NCI-H226 (cell line): Measurements from ENCODE around the gene SLC45A3.
A peak's percentile ranks its signal among the peaks of the same experiment; 100 is the strongest.

Source experiments
- DNase-seq: peaks from one replicate; pipeline ENCODE4 v3.0.0-alpha.2; 2015

Gene SLC45A3

DNA sequence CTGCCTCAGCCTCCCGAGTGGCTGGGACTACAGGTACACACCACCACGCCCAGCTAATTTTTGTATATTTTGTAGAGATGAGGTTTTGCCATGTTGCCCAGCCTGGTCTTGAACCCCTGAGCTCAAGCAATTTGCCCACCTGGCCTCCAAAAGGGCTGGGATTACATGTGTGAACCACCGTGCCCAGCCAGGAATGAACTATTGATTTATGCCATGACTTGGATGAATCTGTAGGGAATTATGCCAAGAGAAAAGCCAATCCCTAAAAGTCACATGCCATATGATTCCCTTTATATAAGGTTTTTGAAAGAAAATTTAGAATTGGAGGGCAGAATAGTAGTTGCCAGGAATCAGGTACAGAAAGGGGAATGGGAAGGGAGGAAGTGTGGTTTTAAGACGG, 19.1 kb upstream of the SLC45A3 start:
- DNase-seq: no peak

DNA sequence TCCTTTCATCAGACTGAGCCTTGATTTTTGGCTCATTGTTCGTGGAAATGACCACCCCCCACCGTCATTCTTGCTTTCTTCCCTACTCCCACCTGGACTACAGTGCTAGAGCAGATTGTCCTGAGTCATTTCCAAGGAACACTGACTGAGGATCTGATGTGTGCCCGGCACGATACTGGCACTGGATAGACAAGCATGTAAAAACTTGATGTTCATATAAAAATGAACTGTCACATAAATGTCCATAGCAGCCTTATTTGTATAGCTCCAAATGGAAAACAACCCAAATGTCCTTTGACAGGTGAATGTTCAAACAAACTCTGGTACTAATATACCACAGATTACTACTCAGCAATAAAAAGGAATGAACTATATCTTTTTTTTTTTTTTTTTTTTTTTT, 18.6 kb upstream of the SLC45A3 start:
- no peak for DNase-seq

- DNase-seq: no peak
Measured at GRCh38 chr1:205693421-205693991, 13.2 kb upstream of the SLC45A3 start.

GRCh38 chr1:205692423-205692822, 12.1 kb upstream of the SLC45A3 start:
- no peak for DNase-seq

DNA sequence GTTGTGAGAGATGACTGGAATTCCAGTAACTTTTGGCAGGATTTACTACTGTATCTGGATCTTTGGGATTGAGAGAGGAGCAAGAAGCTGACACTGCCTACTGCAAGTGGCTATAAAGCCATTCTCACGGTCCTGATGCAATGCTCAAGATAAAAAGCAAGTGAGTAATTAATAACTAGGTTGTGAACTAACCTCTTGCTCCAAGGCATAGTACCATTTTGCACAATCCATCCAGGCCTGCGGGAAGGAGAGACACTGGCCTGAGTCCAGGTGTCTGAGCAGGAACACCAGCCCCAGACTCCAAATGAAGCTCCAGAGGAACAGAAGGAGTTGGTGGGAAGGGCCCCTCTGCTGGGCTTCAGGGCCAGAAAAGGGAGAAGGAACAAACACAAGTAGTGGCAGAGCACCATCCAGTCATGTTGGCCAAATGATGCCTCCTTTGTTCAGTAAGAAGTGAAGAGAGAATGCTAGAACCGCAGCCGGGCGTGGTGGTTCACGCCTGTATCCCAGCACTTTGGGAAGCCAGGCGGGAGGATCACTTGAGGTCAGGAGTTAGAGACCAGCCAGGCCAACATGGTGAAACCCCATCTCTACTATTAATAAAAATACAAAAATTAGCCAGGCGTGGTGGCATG, 9.9 kb upstream of the SLC45A3 start:
- no peak for DNase-seq

- no peak for DNase-seq
Measured at GRCh38 chr1:205689479-205689878, 9.2 kb upstream of the SLC45A3 start.

- no peak for DNase-seq
Measured at GRCh38 chr1:205688171-205689080, 8.1 kb upstream of the SLC45A3 start.

DNA sequence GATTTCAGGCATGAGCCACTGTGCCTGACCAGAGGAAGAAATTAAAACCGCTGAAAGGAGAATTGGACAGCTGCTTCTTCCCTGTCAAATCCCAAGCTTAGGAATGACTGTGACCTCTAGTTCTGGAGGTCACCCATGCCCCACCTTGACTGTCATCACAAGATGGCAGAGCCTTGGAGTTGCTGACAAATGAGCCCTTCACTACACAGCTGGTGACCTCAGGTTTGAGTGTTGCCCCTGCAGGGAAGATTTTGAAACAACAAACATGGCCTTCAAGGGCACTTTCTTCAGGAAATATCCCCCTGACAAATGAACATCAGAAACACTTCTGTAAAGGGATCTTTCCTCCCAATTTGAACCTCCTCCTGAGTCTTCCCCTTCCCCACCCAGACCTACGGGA, 6.9 kb upstream of the SLC45A3 start:
- DNase-seq: no peak

GRCh38 chr1:205681364-205681763, 1.1 kb upstream of the SLC45A3 start:
- DNase-seq: no peak

DNA sequence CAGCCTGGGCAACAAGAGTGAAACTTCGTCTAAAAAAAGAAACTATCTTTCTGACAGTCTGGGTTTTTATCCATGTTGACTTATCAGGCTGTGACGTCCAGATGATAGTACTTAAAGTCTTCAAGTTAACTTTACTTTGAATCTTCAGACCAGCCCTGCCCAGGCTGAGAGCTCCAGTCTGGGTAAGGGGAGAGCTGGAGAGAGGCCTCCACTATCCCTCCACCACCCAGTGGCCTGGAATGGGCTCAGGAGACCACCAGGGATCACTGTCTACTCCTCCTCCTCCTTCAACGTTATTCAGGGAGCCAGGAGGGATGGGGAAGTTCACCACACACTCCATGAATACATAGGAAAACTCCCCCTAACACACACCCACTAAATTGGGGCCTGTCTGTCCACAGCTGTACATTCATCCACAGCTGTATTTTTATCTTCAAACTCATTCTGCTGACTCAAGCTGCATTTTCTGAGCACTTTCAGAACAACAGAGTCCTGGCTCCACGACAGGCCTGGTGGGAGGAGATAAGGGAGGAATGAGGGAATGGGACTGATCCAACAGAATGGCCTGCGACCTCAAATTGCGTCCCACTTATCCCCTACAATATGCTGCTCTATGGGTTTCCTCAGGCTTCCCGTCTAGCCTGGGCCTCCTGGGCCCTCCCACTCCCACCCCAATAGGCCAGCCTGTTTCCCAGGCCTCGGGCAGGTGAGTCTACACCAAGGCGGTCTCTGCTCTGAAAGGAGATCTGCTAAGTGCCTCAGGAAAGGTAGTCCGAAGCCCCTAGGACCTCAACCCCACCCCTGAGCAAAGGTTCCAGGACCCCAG, 1.8 kb downstream of the SLC45A3 start:
- peak; percentile 30 for DNase-seq

GRCh38 chr1:205677167-205677566, 3.1 kb downstream of the SLC45A3 start:
- DNase-seq: no peak

DNA sequence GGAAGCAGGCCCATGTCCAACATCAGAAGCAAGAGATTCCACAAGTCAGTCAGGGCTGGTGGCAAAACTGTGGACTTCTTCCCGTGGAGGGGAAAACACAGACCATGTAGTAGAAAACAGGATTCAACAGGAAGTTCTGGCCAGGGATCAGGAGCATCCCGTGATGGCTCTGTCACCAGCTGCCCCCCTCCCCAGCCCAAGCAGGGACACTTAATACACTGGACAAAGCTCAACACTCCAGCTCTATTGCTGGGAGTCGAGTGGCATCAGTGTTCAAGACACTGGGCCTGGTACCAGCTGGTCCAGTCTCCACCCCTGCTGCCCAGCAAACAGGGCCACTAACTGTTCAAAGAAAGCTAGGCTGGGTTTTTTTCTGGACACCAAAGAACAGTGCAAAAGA, 3.7 kb downstream of the SLC45A3 start:
- DNase-seq: no peak

DNA sequence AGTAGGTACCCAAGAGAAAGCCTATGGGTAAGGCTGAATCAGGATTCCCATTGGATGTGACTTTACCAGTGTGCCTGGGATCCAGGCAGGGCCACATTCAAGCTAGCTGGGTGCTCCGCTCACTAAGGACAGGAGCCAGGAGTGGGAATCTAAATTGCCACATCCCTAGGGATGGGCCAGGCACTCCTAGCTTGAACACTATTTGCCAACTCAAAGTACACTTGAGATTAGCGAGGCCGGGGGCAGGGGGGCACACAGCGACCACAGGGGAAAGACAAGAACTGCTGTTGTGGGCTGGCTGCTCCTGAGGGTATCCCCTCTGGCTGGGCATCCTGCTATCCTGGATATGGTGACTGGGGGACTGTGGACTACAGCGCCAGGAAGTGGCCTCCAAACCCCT, 4.3 kb downstream of the SLC45A3 start:
- no peak for DNase-seq

GRCh38 chr1:205675247-205675646, 5.1 kb downstream of the SLC45A3 start:
- no peak for DNase-seq

DNA sequence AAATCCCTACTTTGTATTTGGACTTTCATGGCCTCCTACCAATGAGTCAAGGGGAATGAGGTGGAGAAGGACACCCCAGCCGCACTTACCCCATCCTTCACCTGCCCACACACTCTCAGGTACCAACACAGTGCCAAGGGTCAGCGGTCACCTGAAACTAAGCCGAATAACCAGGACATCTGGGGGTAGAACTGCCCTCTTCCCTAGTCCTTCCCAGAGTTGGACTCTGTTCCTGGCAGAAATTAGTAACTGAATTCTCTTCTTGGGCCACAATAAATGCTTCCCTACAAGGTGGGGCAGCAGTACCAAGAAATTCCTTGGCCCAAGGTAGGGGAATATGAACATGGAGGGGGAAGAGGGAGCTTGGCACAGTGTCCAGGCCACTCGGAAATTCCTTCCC, 7.3 kb downstream of the SLC45A3 start:
- DNase-seq: no peak

GRCh38 chr1:205672395-205672889, 7.9 kb downstream of the SLC45A3 start:
- DNase-seq: no peak

- DNase-seq: no peak
Measured at GRCh38 chr1:205670611-205671430, 9.5 kb downstream of the SLC45A3 start.

- DNase-seq: no peak
Measured at GRCh38 chr1:205670150-205670446, 10.2 kb downstream of the SLC45A3 start.

DNA sequence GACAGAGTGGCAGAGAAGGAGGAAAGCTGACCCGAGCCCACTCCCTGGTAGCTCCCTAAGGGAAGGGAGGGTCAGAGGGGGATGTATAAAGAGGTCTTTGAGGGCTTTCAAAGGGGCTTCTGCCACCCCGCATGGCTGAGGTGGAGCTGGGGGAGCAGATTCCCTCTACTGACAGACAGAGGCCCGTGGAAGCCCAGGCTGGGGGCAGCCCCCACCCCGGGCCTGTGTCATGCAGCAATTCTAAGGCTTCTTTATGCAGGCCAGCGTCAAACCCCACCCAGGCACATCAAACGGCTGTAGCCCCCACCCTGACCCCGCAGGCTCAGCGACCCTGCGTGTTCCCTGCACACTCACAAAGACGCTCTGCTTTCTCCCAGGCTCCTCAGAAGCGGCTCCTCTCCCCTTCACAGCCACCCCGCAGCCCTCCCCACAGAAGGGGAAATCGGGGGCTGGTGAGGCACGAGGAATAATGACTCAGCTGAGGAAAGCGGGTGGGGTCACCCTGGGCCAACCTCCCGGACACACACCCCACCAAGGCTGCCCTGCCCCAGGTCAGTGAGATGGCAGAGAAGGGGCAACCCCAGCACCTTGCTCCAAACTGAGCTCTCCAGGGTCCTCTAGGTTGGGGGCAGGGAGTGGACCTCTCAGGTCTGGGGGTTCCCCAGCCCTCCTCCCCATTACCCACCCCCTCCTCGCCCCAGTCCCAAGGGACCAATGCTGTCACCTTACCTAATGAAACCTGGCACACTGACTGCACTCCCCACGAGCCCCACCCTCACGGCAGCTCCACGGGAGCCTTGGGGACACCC, 10.8 kb downstream of the SLC45A3 start:
- no peak for DNase-seq

DNA sequence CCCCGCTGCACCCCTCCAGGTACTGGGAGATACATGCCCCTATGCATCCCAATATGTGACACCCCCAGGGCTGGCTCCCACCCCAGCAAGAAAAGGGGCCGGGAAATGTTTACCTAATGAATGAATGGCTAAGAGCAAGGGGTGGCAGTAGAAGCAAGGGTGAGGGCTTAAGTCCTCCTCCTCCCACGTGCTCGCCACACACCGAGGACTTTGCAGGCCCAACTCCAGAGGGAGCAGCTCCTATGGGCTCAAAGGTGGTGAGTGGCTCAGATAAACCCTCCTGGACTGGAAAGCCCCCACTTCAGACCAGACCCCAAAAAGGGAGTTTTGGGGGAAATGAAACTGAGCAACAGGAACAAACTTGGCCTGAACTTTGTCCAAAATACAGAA, 11.4 kb downstream of the SLC45A3 start:
- no peak for DNase-seq

GRCh38 chr1:205667909-205668643, 12.2 kb downstream of the SLC45A3 start:
- DNase-seq: no peak
